GM10847 (cell line): ENCODE results near the gene PSD4.

Experiments
- POLR2A ChIP-seq: IDR thresholded peaks from 2 replicates; pipeline ENCODE4 v1.6.1; 2011; ENCODE audit not compliant: insufficient read length; ENCODE audit errors: extremely low read depth

The PSD4 gene

GRCh38 chr2:113225263-113226259 lies 51.8 kb downstream of the PSD4 start:
- no peak for TF ChIP-seq POLR2A

GRCh38 chr2:113226462-113226861 lies 52.7 kb downstream of the PSD4 start:
- TF ChIP-seq POLR2A: no peak

GRCh38 chr2:113227290-113227689 lies 53.5 kb downstream of the PSD4 start:
- TF ChIP-seq POLR2A: no peak

GRCh38 chr2:113227698-113228097 lies 53.9 kb downstream of the PSD4 start:
- no peak for TF ChIP-seq POLR2A

GRCh38 chr2:113228351-113228750 lies 54.6 kb downstream of the PSD4 start:
- TF ChIP-seq POLR2A: no peak

GRCh38 chr2:113228991-113229716 lies 55.4 kb downstream of the PSD4 start:
- TF ChIP-seq POLR2A: no peak

- no peak for TF ChIP-seq POLR2A
Measured at GRCh38 chr2:113229795-113230194, 56.0 kb downstream of the PSD4 start.

- no peak for TF ChIP-seq POLR2A
Measured at GRCh38 chr2:113230531-113230930, 56.8 kb downstream of the PSD4 start.

GRCh38 chr2:113231064-113231463 lies 57.3 kb downstream of the PSD4 start:
- TF ChIP-seq POLR2A: no peak

- no peak for TF ChIP-seq POLR2A
Measured at GRCh38 chr2:113232123-113232522, 58.4 kb downstream of the PSD4 start.

GRCh38 chr2:113232740-113233139 lies 59.0 kb downstream of the PSD4 start:
- TF ChIP-seq POLR2A: no peak

GRCh38 chr2:113233593-113234550 lies 60.1 kb downstream of the PSD4 start:
- TF ChIP-seq POLR2A: no peak

- TF ChIP-seq POLR2A: no peak
Measured at GRCh38 chr2:113234721-113235346, 61.1 kb downstream of the PSD4 start.

- TF ChIP-seq POLR2A: no peak
Measured at GRCh38 chr2:113236367-113237159, 62.8 kb downstream of the PSD4 start.
